Ovary (tissue), 9 donors: Measurements from ENCODE around the gene ZKSCAN8. TPM values are rescaled to one million over a fixed set of nuclear protein-coding genes. Genes with fewer than 3 reads are reported as not detected.
A peak's percentile ranks its signal among the peaks of the same experiment; 100 is the strongest.

ENCODE experiments used
- DNase-seq, 5 donors: peaks; one replicate each; pipeline ENCODE4 v3.0.0-alpha.2; 2019 to 2020
- H3K27ac ChIP-seq, 2 donors: fragments of 200-600 bp; one replicate each; pipeline versions ENCODE4 v1.5.1 to v1.8.0; 2019 to 2022
- H3K27me3 ChIP-seq: fragments of 200-600 bp; one replicate; pipeline ENCODE4 v1.8.0; 2022
- H3K36me3 ChIP-seq: fragments of 200-600 bp; sonication (generic); one replicate; pipeline ENCODE4 v1.5.1; 2019
- H3K4me1 ChIP-seq: one replicate; pipeline ENCODE4 v1.8.1; 2013; ENCODE audit warnings: mild to moderate bottlenecking, moderate library complexity; ENCODE audit not compliant: insufficient read depth
- H3K4me3 ChIP-seq: fragments of 200-600 bp; sonication (generic); one replicate; pipeline ENCODE4 v1.5.1; 2017
- H3K9me3 ChIP-seq, 2 donors: fragments of 200-600 bp in 1 of 2; sonication (generic) in 1 of 2; one replicate each; pipeline versions ENCODE4 v1.5.1 to v1.8.1; 2013 to 2019; ENCODE audit warnings: mild to moderate bottlenecking in 1 of 2, moderate library complexity in 1 of 2
- CTCF ChIP-seq, 3 donors: fragments of 450-650 bp in 2 of 3; fragments of 200-600 bp in 1 of 3; IDR thresholded peaks; one replicate each; pipeline versions ENCODE4 v1.5.1 to v1.8.0; 2016 to 2022; ENCODE audit warnings: antibody characterized with exemption in 3 of 3, mild to moderate bottlenecking in 1 of 3
- EP300 ChIP-seq: sonication (generic); formaldehyde crosslinking; IDR thresholded peaks from one replicate; pipeline ENCODE4 v1.6.1; 2017; ENCODE audit warnings: antibody characterized with exemption
- POLR2A ChIP-seq: fragments of 450-650 bp; IDR thresholded peaks from one replicate; pipeline ENCODE4 v1.6.1; 2017; ENCODE audit warnings: antibody characterized with exemption, mild to moderate bottlenecking, moderate library complexity
- WGBS, 3 donors: extraction: QIAGEN DNeasy Blood & Tissue Kit in 1 of 3; methylation state at CpG; one replicate each; pipeline versions ENCODE4 v1.1.5 to v1.1.7; 2013 to 2017; 5-methylcytosine and 5-hydroxymethylcytosine counted together
- intact Hi-C, 4 donors: fragments of 100-400 bp; cut with DNase I; formaldehyde crosslinking; loops; one replicate each; pipeline versions ENCODE4 v1.11.0 to v1.15.1; 2022 to 2023
- polyA plus RNA-seq, 2 donors: library from polyadenylated mRNA; stranded (reverse); fragments of 200-250 nt in 1 of 2; fragments of 350-450 nt in 1 of 2; fragmentation: Illumina TruSeq in 1 of 2; extraction: RNeasy Lipid Tissue Mini Kit (QIAGEN cat#74804) in 1 of 2; gene quantifications; one replicate each; pipeline ENCODE4 v1.2.3, GENCODE V29; 2013 to 2014
- total RNA-seq, 7 donors: library from RNA; depleted of rRNA in 2 of 7; stranded (reverse); fragments of >200 nt in 2 of 7; fragmentation: NEBNext Ultra II Directional in 3 of 7; extraction: Animal tissue kit (Norgen Biotek cat#: 25700) in 3 of 7; gene quantifications; one replicate each; pipeline versions ENCODE4 v1.1.0 to v1.2.4, GENCODE V29; 2016 to 2023
- donor health status: DM: no; HTN: no; CAD: no; lungs with moderate emphysema.
- donor health status: DM: no; HTN: no; CAD: no.
- donor health status: Bipolar disorder and iron deficiency.
- donor health status: DM: yes; HTN: yes; CAD: no.
- donor health status: DM: no; HTN: no; CAD: no.
- donor health status: DM: yes; HTN: yes; CAD: no.

Gene ZKSCAN8
- total and polyA plus RNA-seq, 9 donors, result 13.6 to 44.6 (median 30.9) TPM

- H3K27ac ChIP-seq, result peak overlapping the region; percentile 94 to 95
- intact Hi-C loops, result loop anchor here (5.0 to 10.0 kb wide), 2 partner anchors 200 to 218 kb away; partner anchors contain the start of gene ZSCAN31 (in 1 of the 4)
- TF ChIP-seq POLR2A (peak; percentile 29), CTCF (IDR thresholded peaks at IDR 0.05) (no peak)
These were observed 4.8 kb upstream of the ZKSCAN8 start for GRCh38 chr6:28136585-28137504.

DNA sequence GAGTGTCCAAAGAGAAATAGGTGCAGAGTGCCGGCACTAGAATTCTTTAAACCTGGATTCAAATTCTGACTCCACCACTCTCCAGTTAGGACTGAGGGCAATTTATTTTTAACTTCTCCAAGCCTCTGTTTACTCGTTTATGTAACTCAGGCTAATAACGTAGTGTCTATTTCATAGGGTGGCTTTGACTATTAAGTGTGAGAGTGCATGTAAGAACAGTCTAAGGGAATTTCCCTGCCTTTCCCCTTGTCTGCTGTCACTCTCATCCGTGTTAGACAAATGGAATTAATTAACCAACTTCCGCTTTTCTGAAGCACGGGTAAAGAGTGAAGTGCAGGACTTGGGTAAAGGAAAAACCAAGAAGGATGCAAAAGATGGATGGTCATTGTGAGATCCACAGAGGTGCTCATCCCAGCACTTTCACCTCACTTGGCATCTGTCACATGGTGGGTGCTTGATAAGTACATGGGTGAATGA, 4.1 kb upstream of the ZKSCAN8 start:
- Histone ChIP-seq H3K27ac (peak overlapping the region; percentile 94 to 95), H3K4me1 (peaks cover 7% of the 10 kb centered on the region), H3K4me3 (peak overlapping the region; percentile 74), H3K36me3 (no peaks in the 10 kb centered on the region), H3K27me3 (no peaks in the 10 kb centered on the region), H3K9me3 (no peaks in the 10 kb centered on the region)
- intact Hi-C loops, result loop anchor here (5.0 to 10.0 kb wide), 2 partner anchors 200 to 217 kb away; partner anchors contain the start of gene ZSCAN31 (in 1 of the 4)
- TF ChIP-seq CTCF (IDR thresholded peaks at IDR 0.05) (no peak), POLR2A (no peak), EP300 (no peak)
- no peak for DNase-seq
- 1 to 2% (median 1%) methylated on average over 6 of the region's 6 CpGs for WGBS, 3 donors

More at GRCh38 chr6:28136585-28137504, 4.8 kb upstream of the ZKSCAN8 start:
- H3K4me1 ChIP-seq, result peaks cover 7% of the 10 kb centered on the region
- H3K4me3 ChIP-seq, result peak overlapping the region; percentile 74
- no peaks in the 10 kb centered on the region for H3K36me3 ChIP-seq
- 0 to 1% (median 1%) methylated on average over 58 of the region's 58 CpGs for WGBS, 3 donors
- H3K9me3 ChIP-seq, result no peaks in the 10 kb centered on the region
- peak; percentile 93 to 96 (median 95) for DNase-seq
- no peaks in the 10 kb centered on the region for H3K27me3 ChIP-seq

- no peaks in the 10 kb centered on the region for H3K9me3 ChIP-seq
- peaks cover 7% of the 10 kb centered on the region for H3K4me1 ChIP-seq
- H3K4me3 ChIP-seq, result peak overlapping the region; percentile 1
- H3K27me3 ChIP-seq, result no peaks in the 10 kb centered on the region
- H3K36me3 ChIP-seq, result no peaks in the 10 kb centered on the region
- 50 to 73% (median 59%) methylated on average over 9 of the region's 9 CpGs for WGBS, 3 donors
- TF ChIP-seq CTCF (IDR thresholded peaks at IDR 0.05) (no peak), EP300 (no peak), POLR2A (no peak)
- no peak overlapping the region for H3K27ac ChIP-seq
- intact Hi-C loops, result loop anchor here (5.0 to 10.0 kb wide), 3 partner anchors 82 to 215 kb away; partner anchors contain the start of gene ZSCAN31 (in 1 of the 4)
- DNase-seq, result no peak
These were observed 1.7 kb upstream of the ZKSCAN8 start for GRCh38 chr6:28139860-28140543.

DNA sequence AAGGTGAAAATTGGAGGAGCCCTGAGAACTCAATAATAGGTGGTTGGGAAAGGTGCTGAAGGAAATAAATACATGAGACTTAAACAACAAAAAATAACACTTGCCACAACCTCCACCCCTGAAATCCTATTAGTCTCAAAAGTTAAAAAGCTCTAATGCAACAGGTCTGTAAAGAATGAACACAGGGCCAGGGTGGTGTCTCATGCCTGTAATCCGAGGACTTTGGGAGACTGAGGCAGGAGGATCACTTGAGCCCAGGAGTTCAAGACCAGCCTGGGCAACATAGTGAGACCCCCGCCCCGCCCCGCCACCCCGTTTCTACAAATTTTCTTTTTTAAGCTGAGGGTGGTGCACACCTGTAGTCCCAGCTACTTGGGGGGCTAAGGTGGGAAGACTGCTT, 1.1 kb upstream of the ZKSCAN8 start:
- Histone ChIP-seq H3K4me1 (peaks cover 7% of the 10 kb centered on the region), H3K36me3 (no peaks in the 10 kb centered on the region), H3K27me3 (no peaks in the 10 kb centered on the region), H3K4me3 (no peak overlapping the region), H3K27ac (no peak overlapping the region), H3K9me3 (no peaks in the 10 kb centered on the region)
- TF ChIP-seq EP300, result no peak
- TF ChIP-seq CTCF (IDR thresholded peaks at IDR 0.05), result no peak
- no peak for TF ChIP-seq POLR2A
- WGBS, 3 donors, result 62 to 78% (median 71%) methylated on average over 5 of the region's 5 CpGs
- intact Hi-C loops, result loop anchor here in 1 of 4 donors (5.0 kb wide), 1 partner anchor 82 kb away; no protein-coding TSS in a partner anchor
- DNase-seq, result no peak
